HL-60 (cell line): ENCODE measurements around the gene PRPS2.

ENCODE experiments used
- DNase-seq, 2 experiments: peaks; one replicate each; pipeline ENCODE4 v3.0.0-alpha.2; 2010 to 2020; ENCODE audit warnings: low read depth in 1 of 2, low spot score in 1 of 2
- H3K27ac ChIP-seq: fragments of 250-450 bp; sonication (Bioruptor Pico); replicated peaks from 2 replicates; pipeline ENCODE4 v1.5.1; 2020; ENCODE audit warnings: mild to moderate bottlenecking, moderate library complexity
- H3K27me3 ChIP-seq: fragments of 250-450 bp; sonication (Bioruptor Pico); 2 replicates; pipeline ENCODE4 v1.5.1; 2021; ENCODE audit warnings: mild to moderate bottlenecking, moderate library complexity; ENCODE audit not compliant: insufficient read depth, poor library complexity, severe bottlenecking
- H3K4me3 ChIP-seq: replicated peaks from 2 replicates; pipeline ENCODE4 v1.5.1; 2011; ENCODE audit warnings: mild to moderate bottlenecking, control low read depth, low read length; ENCODE audit not compliant: insufficient read depth
- CTCF ChIP-seq: IDR thresholded peaks from one replicate; pipeline ENCODE4 v1.5.1; 2011; ENCODE audit warnings: low read length, control low read depth, inconsistent platforms; ENCODE audit not compliant: insufficient read depth
- GABPA ChIP-seq: IDR thresholded peaks from 2 replicates; pipeline ENCODE4 v1.6.1; 2012; ENCODE audit warnings: low read depth
- POLR2AphosphoS5 ChIP-seq: IDR thresholded peaks from 2 replicates; pipeline ENCODE4 v1.6.1; 2012; ENCODE audit warnings: low read depth
- REST ChIP-seq: IDR thresholded peaks from 2 replicates; pipeline ENCODE4 v1.6.1; 2012; ENCODE audit warnings: low read depth; ENCODE audit not compliant: insufficient replicate concordance
- SPI1 ChIP-seq: IDR thresholded peaks from 2 replicates; pipeline ENCODE4 v1.6.1; 2012; ENCODE audit warnings: low read depth, mild to moderate bottlenecking, borderline replicate concordance

Gene PRPS2

GRCh38 chrX:12843668-12844279 lies 52.6 kb downstream of the PRPS2 start:
- Histone ChIP-seq H3K27me3 (no peaks in the 10 kb centered on the region), H3K4me3 (no peak overlapping the region), H3K27ac (no peak overlapping the region)
- no peak for TF ChIP-seq POLR2AphosphoS5
- TF ChIP-seq REST, result no peak
- no peak for DNase-seq

DNA sequence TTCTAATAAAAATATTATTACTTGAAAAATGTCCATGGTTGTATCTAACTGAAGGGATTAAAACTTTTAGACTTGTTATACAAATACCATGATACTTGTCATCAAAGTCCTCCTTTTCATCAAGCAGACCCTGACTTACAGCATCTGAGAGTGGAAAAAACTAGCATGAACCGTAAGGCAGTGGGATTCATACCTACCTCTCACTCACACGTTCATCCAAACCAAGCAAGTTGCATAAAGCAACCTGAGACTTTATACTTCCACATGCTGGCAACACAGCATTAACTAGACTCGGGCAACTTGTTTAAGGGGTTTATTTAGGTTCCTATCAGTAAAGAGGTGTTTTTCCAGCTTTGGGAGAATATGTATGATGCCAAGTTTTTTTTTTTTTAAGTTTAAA lies 53.1 kb downstream of the PRPS2 start:
- no peak for DNase-seq
- no peak overlapping the region for H3K27ac ChIP-seq
- no peaks in the 10 kb centered on the region for H3K27me3 ChIP-seq
- no peak overlapping the region for H3K4me3 ChIP-seq
- TF ChIP-seq GABPA, result no peak
- TF ChIP-seq CTCF, result no peak
- no peak for TF ChIP-seq POLR2AphosphoS5
- no peak for TF ChIP-seq SPI1
- no peak for TF ChIP-seq REST

DNA sequence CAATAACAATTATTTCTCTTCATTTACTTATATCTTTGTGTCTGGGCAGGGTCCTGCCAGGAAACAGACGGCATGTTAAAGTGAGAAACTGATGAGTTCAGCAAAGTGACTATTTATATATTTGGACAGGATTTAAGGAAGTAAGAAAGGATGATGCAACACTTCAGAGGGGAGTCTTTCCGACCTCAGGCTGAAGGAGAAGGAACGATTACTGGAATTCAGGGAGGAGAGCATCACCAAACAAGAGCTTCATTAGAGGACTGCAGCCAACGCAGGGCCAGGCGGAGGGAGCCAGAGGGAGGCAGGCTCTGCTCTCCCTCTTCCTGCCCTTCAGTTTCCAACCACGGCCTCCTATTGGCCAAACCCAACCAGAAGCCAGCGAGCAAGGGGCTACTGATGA lies 74.1 kb downstream of the PRPS2 start:
- Histone ChIP-seq H3K4me3 (no peak overlapping the region), H3K27ac (no peak overlapping the region), H3K27me3 (no peaks in the 10 kb centered on the region)
- TF ChIP-seq REST (no peak), POLR2AphosphoS5 (no peak), SPI1 (no peak), GABPA (no peak), CTCF (no peak)
- DNase-seq, result peak in 1 of 2 experiments; percentile 28
